Mesendoderm (in vitro differentiated cells): ENCODE data around the gene ABCA2.

Experiments
- DNase-seq: peaks from one replicate; pipeline ENCODE4 v3.0.0; 2013
- H2AK5ac ChIP-seq: 2 replicates; pipeline ENCODE4 v1.6.1; 2013; ENCODE audit warnings: low read length, inconsistent platforms
- H2BK120ac ChIP-seq: 2 replicates; pipeline ENCODE4 v1.6.1; 2013; ENCODE audit warnings: low read depth, mild to moderate bottlenecking, low read length, moderate library complexity, mixed read lengths
- H2BK15ac ChIP-seq: replicated peaks from 2 replicates; pipeline ENCODE4 v1.6.1; 2013; ENCODE audit warnings: low read depth, mild to moderate bottlenecking, moderate library complexity
- H2BK5ac ChIP-seq: 2 replicates; pipeline ENCODE4 v1.6.1; 2013; ENCODE audit warnings: low read length, inconsistent platforms
- H3K18ac ChIP-seq: 2 replicates; pipeline ENCODE4 v1.6.1; 2013; ENCODE audit warnings: mild to moderate bottlenecking, low read length, mixed read lengths
- H3K23ac ChIP-seq: one replicate; pipeline ENCODE4 v1.6.1; 2013; ENCODE audit warnings: low read length
- H3K27ac ChIP-seq: 2 replicates; pipeline ENCODE4 v1.5.1; 2013; ENCODE audit warnings: low read depth, mild to moderate bottlenecking, inconsistent platforms, low read length, moderate library complexity
- H3K27me3 ChIP-seq: 2 replicates; pipeline ENCODE4 v1.6.1; 2013; ENCODE audit warnings: low read length, control low read depth, mild to moderate bottlenecking, inconsistent platforms; ENCODE audit not compliant: insufficient read depth, poor library complexity
- H3K36me3 ChIP-seq: 2 replicates; pipeline ENCODE4 v1.6.1; 2013; ENCODE audit warnings: low read length, inconsistent platforms; ENCODE audit not compliant: control insufficient read depth, insufficient read depth
- H3K4ac ChIP-seq: one replicate; pipeline ENCODE4 v1.6.1; 2013; ENCODE audit warnings: low read depth, mild to moderate bottlenecking, low read length, moderate library complexity
- H3K4me1 ChIP-seq: 2 replicates; pipeline ENCODE4 v1.6.1; 2013; ENCODE audit warnings: low read depth, low read length, inconsistent platforms; ENCODE audit not compliant: control insufficient read depth
- H3K4me2 ChIP-seq: 2 replicates; pipeline ENCODE4 v1.6.1; 2013; ENCODE audit warnings: low read length
- H3K4me3 ChIP-seq: 2 replicates; pipeline ENCODE4 v1.5.1; 2013; ENCODE audit warnings: mild to moderate bottlenecking, low read length
- H3K56ac ChIP-seq: one replicate; pipeline ENCODE4 v1.6.1; 2013; ENCODE audit warnings: low read length
- H3K79me1 ChIP-seq: 2 replicates; pipeline ENCODE4 v1.6.1; 2013; ENCODE audit warnings: low read length, inconsistent platforms
- H3K79me2 ChIP-seq: 2 replicates; pipeline ENCODE4 v1.6.1; 2013; ENCODE audit warnings: mild to moderate bottlenecking, low read length; ENCODE audit not compliant: control insufficient read depth, insufficient read depth
- H3K9ac ChIP-seq: 2 replicates; pipeline ENCODE4 v1.6.1; 2013; ENCODE audit warnings: low read length, inconsistent platforms
- H4K5ac ChIP-seq: one replicate; pipeline ENCODE4 v1.6.1; 2013; ENCODE audit warnings: low read length
- H4K8ac ChIP-seq: one replicate; pipeline ENCODE4 v1.6.1; 2013; ENCODE audit warnings: low read depth, mild to moderate bottlenecking, control low read depth, low read length, moderate library complexity
- WGBS: extraction: QIAGEN DNeasy Blood & Tissue Kit; methylation state at CpG from one replicate; pipeline ENCODE4 v1.1.7; 2013; ENCODE audit warnings: low lambda C conversion rate, missing lambda C conversion rate; ENCODE audit not compliant: insufficient coverage; ENCODE audit errors: extremely low coverage; 5-methylcytosine and 5-hydroxymethylcytosine counted together

Gene ABCA2

DNA sequence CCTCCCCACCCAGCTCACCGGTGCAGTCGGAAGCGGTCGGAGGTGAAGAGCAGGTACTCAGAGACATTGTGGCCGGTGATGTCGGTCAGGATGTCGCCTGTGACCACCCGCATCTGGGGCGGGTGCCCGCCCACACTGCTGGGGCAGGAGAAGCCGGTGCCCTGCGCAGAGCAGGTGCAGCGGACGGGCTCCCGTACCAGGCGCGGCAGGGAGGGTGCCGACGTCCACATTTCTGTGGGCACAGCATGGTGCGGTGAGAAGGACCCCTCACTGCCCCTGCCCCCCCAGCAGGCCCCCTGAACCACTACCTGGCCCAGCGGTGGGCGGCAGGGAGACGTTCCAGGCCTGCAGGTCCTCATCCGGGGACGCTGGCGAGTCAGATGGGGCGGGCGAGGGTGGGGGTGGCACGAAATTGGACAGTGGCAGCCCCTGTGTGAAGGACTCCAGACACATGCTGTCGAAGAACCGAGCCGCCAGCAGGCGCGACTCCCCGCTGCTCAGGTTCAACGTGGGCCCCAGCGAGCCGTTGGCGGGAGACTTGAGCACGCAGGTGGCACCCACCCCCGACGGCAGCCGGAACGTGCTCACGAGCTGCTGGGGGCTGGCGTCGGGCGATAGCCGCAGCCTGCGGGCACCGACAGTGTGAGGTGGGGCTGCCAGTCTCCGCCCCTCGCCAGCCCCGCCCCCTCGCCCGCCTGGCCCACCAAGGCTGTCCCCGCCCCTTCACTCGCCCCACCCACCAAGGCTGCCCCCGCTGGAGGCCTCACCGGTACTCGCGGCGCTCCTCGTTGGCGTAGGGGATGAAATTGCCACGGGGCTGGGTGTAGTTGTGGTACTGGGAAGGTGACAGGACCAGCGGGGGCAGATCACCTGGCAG, 15.1 kb downstream of the ABCA2 start:
- no peak overlapping the region for H3K9ac ChIP-seq
- H3K36me3 ChIP-seq, result no peaks in the 10 kb centered on the region
- H2BK120ac ChIP-seq, result no peak overlapping the region
- H3K4me1 ChIP-seq, result no peaks in the 10 kb centered on the region
- H3K4ac ChIP-seq, result no peak overlapping the region
- H3K23ac ChIP-seq, result no peak overlapping the region
- no peaks in the 10 kb centered on the region for H3K27me3 ChIP-seq
- no peak overlapping the region for H4K8ac ChIP-seq
- H3K4me3 ChIP-seq, result no peak overlapping the region
- H2BK15ac ChIP-seq, result no peak overlapping the region
- no peaks in the 10 kb centered on the region for H3K79me1 ChIP-seq
- no peak overlapping the region for H2BK5ac ChIP-seq
- H2AK5ac ChIP-seq, result no peak overlapping the region
- H4K5ac ChIP-seq, result no peak overlapping the region
- H3K18ac ChIP-seq, result no peak overlapping the region
- WGBS, result no CpG with 5 or more reads among the region's 67 CpGs
- no peaks in the 10 kb centered on the region for H3K79me2 ChIP-seq
- no peak overlapping the region for H3K27ac ChIP-seq
- DNase-seq, result no peak
- no peak overlapping the region for H3K56ac ChIP-seq
- H3K4me2 ChIP-seq, result no peak overlapping the region

DNA sequence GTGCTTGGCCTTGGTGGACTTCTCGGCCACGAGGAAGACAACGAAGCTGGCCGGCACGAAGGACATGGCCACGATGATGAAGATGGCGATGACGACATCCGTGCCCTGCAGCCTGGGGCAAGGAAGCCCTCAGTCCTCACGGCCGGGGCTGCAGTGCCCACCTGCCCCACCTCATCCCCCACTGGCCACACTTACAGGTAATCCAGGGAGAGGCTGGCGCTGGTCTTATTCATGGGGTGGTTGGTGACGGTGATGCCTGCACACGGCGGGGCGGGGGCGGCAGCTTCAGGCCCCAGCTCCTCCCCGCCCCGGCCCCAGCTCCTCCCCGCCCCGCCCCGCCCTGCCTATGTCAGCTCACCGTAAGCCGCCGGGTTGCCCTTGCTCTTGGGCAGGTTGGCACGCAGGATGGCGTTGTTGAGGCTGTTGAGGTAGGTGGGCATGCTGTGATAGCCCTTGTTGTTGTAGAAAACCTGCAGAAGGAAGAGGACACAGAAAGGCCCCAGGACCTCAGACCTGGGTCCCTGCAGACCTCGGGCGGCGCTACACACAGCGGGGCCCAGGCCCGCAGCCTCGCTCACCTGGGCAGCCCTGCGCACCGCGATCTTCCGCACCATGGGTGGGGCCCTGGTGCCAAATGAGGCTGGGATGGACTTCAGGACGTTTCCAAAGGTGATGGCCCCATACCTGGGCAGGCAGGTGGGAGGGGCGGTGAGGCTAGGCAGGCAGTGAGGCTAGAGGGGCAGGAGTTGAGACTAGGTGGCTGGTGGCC, 15.9 kb downstream of the ABCA2 start:
- H3K79me1 ChIP-seq, result no peaks in the 10 kb centered on the region
- no peak overlapping the region for H2BK15ac ChIP-seq
- no peak overlapping the region for H3K9ac ChIP-seq
- no peak overlapping the region for H3K56ac ChIP-seq
- H3K4me1 ChIP-seq, result no peaks in the 10 kb centered on the region
- H4K8ac ChIP-seq, result no peak overlapping the region
- no peak overlapping the region for H2AK5ac ChIP-seq
- no peak overlapping the region for H4K5ac ChIP-seq
- no peaks in the 10 kb centered on the region for H3K79me2 ChIP-seq
- no peak overlapping the region for H2BK120ac ChIP-seq
- no peaks in the 10 kb centered on the region for H3K27me3 ChIP-seq
- no peak overlapping the region for H3K23ac ChIP-seq
- no CpG with 5 or more reads among the region's 39 CpGs for WGBS
- DNase-seq, result no peak
- H3K27ac ChIP-seq, result no peak overlapping the region
- H3K36me3 ChIP-seq, result no peaks in the 10 kb centered on the region
- no peak overlapping the region for H2BK5ac ChIP-seq
- no peak overlapping the region for H3K4me2 ChIP-seq
- H3K18ac ChIP-seq, result no peak overlapping the region
- no peak overlapping the region for H3K4me3 ChIP-seq
- no peak overlapping the region for H3K4ac ChIP-seq

DNA sequence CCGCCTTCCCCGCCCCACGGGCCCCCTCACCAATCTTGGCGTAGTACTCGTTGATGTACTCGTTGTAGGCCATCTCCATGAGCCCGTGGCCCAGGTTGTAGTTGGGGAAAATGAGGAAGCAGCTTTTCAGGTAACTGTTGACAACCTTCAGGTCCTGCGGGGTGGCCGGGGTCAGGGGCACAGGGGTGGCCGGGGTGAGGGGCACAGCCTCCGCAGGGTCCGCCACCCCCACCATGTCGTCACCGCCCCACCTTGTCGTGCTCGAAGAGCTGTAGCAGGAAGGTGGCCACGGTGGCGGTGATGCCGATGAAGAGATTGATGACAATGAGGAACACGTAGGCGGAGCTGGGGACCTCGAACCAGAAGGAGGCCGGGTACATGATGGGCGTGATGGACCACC, 16.9 kb downstream of the ABCA2 start:
- no peak overlapping the region for H4K8ac ChIP-seq
- no peak overlapping the region for H3K56ac ChIP-seq
- no peak overlapping the region for H3K23ac ChIP-seq
- DNase-seq, result no peak
- no peaks in the 10 kb centered on the region for H3K4me1 ChIP-seq
- H3K4me2 ChIP-seq, result no peak overlapping the region
- no peak overlapping the region for H2BK120ac ChIP-seq
- no peaks in the 10 kb centered on the region for H3K27me3 ChIP-seq
- H2BK15ac ChIP-seq, result no peak overlapping the region
- H3K4ac ChIP-seq, result no peak overlapping the region
- H3K79me1 ChIP-seq, result no peaks in the 10 kb centered on the region
- no peaks in the 10 kb centered on the region for H3K36me3 ChIP-seq
- no peak overlapping the region for H2AK5ac ChIP-seq
- H3K4me3 ChIP-seq, result no peak overlapping the region
- H3K9ac ChIP-seq, result no peak overlapping the region
- H3K27ac ChIP-seq, result no peak overlapping the region
- WGBS, result no CpG with 5 or more reads among the region's 24 CpGs
- H2BK5ac ChIP-seq, result no peak overlapping the region
- no peak overlapping the region for H3K18ac ChIP-seq
- H4K5ac ChIP-seq, result no peak overlapping the region
- H3K79me2 ChIP-seq, result no peaks in the 10 kb centered on the region

DNA sequence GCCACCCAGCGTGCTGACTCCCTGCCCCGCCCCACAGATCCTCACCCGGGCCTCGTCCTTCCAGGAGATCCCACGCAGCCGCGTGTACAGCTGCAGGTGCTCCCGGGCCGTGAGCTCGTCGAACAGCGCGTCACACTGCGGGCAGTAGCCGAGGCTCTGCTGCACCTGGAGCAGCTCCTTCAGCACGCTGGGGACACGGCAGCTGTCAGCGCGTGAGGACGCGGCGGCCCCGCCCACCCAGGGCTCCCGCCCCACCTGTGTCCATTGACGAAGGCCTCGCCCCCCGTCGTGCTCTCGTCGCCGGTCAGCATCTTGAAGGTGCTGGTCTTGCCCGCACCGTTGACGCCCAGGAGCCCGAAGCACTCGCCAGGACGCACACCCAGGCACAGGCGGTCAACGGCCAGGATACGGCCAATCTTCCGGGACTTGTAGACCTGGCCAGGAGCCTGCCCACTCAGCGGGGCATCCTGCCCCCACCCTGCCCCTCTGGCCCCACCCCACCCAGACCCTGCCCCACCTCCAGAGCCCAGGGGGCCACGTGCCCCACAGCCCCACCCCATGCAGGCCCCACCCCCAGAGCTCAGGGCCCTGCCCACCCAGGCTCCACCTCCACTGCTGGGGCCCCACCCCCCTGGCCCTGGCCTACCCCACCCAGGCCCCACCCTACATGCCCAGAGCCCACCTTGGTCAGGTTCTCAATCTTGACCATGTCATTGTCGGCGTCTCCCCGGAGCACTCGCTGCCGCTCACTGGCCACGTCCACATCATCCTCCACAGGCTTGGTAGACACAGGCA, 17.9 kb downstream of the ABCA2 start:
- Histone ChIP-seq H3K27me3 (no peaks in the 10 kb centered on the region), H3K79me2 (no peaks in the 10 kb centered on the region), H3K4me1 (no peaks in the 10 kb centered on the region), H2BK15ac (no peak overlapping the region), H3K4ac (no peak overlapping the region), H2BK5ac (no peak overlapping the region), H3K36me3 (no peaks in the 10 kb centered on the region), H2AK5ac (no peak overlapping the region), H3K79me1 (no peaks in the 10 kb centered on the region), H3K4me3 (no peak overlapping the region), H3K56ac (no peak overlapping the region), H3K18ac (no peak overlapping the region), H3K27ac (no peak overlapping the region), H3K4me2 (no peak overlapping the region), H4K5ac (no peak overlapping the region), H2BK120ac (no peak overlapping the region), H3K23ac (no peak overlapping the region), H4K8ac (no peak overlapping the region), H3K9ac (no peak overlapping the region)
- DNase-seq, result no peak
- WGBS, result no CpG with 5 or more reads among the region's 49 CpGs

DNA sequence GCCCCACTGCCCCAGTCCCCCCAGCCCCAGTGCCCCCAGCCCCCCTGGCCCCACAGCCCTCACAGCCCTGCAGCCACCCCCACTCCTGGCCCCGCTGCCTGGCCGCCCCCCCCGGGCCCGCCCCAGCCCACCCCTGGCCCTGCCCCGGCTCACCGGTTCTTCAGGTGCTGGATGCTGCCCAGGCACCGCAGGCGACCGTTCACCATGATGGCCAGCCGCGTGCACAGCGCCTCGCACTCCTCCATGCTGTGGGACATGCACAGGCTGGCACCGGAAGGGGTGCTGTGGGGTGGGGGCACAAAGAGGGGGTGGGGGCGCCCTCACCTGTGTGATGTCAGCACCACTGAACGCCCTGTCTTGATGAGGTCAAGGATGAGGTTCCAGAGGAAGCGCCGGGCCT, 18.8 kb downstream of the ABCA2 start:
- Histone ChIP-seq H3K4ac (no peak overlapping the region), H3K56ac (no peak overlapping the region), H2BK15ac (no peak overlapping the region), H3K36me3 (no peaks in the 10 kb centered on the region), H2BK120ac (no peak overlapping the region), H3K79me1 (no peaks in the 10 kb centered on the region), H3K4me1 (no peaks in the 10 kb centered on the region), H3K23ac (no peak overlapping the region), H2BK5ac (no peak overlapping the region), H4K8ac (no peak overlapping the region), H3K4me2 (no peak overlapping the region), H2AK5ac (no peak overlapping the region), H3K9ac (no peak overlapping the region), H3K4me3 (no peak overlapping the region), H3K27ac (no peak overlapping the region), H3K79me2 (no peaks in the 10 kb centered on the region), H3K18ac (no peak overlapping the region), H4K5ac (no peak overlapping the region), H3K27me3 (no peaks in the 10 kb centered on the region)
- WGBS, result no CpG with 5 or more reads among the region's 18 CpGs
- DNase-seq, result no peak
